ENCODE measurements around the gene PPP5C.

GRCh38 chr19:46381756-46382345, 35.0 kb downstream of the PPP5C start:
- TF ChIP-seq ZNF441 (CRISPR knock-in tag; IDR thresholded peaks at IDR 0.05; ENCODE audit: borderline replicate concordance) = no peak
- TF ChIP-seq KDM5B (CRISPR knock-in tag; IDR thresholded peaks at IDR 0.05; ENCODE audit: borderline replicate concordance) = no peak
- no peak for TF ChIP-seq PREB (CRISPR knock-in tag; IDR thresholded peaks at IDR 0.05)
- TF ChIP-seq MAX (IDR thresholded peaks at IDR 0.05) = no peak
- TF ChIP-seq, protein P1, sequence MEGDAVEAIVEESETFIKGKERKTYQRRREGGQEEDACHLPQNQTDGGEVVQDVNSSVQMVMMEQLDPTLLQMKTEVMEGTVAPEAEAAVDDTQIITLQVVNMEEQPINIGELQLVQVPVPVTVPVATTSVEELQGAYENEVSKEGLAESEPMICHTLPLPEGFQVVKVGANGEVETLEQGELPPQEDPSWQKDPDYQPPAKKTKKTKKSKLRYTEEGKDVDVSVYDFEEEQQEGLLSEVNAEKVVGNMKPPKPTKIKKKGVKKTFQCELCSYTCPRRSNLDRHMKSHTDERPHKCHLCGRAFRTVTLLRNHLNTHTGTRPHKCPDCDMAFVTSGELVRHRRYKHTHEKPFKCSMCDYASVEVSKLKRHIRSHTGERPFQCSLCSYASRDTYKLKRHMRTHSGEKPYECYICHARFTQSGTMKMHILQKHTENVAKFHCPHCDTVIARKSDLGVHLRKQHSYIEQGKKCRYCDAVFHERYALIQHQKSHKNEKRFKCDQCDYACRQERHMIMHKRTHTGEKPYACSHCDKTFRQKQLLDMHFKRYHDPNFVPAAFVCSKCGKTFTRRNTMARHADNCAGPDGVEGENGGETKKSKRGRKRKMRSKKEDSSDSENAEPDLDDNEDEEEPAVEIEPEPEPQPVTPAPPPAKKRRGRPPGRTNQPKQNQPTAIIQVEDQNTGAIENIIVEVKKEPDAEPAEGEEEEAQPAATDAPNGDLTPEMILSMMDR (CRISPR knock-in tag; IDR thresholded peaks at IDR 0.05) = no peak
- TF ChIP-seq KDM1A (CRISPR knock-in tag; IDR thresholded peaks at IDR 0.05) = no peak
- no peak for TF ChIP-seq SMAD3 (CRISPR knock-in tag; IDR thresholded peaks at IDR 0.05)
- TF ChIP-seq STAG1 (CRISPR knock-in tag; IDR thresholded peaks at IDR 0.05) = no peak
- no peak for TF ChIP-seq RXRA (CRISPR knock-in tag; IDR thresholded peaks at IDR 0.05)
- TF ChIP-seq MXD4 (CRISPR knock-in tag; IDR thresholded peaks at IDR 0.05) = no peak
- TF ChIP-seq POLR2AphosphoS5 (IDR thresholded peaks at IDR 0.05; ENCODE audit: low read depth, low read length) = no peak
- TF ChIP-seq, protein P2, sequence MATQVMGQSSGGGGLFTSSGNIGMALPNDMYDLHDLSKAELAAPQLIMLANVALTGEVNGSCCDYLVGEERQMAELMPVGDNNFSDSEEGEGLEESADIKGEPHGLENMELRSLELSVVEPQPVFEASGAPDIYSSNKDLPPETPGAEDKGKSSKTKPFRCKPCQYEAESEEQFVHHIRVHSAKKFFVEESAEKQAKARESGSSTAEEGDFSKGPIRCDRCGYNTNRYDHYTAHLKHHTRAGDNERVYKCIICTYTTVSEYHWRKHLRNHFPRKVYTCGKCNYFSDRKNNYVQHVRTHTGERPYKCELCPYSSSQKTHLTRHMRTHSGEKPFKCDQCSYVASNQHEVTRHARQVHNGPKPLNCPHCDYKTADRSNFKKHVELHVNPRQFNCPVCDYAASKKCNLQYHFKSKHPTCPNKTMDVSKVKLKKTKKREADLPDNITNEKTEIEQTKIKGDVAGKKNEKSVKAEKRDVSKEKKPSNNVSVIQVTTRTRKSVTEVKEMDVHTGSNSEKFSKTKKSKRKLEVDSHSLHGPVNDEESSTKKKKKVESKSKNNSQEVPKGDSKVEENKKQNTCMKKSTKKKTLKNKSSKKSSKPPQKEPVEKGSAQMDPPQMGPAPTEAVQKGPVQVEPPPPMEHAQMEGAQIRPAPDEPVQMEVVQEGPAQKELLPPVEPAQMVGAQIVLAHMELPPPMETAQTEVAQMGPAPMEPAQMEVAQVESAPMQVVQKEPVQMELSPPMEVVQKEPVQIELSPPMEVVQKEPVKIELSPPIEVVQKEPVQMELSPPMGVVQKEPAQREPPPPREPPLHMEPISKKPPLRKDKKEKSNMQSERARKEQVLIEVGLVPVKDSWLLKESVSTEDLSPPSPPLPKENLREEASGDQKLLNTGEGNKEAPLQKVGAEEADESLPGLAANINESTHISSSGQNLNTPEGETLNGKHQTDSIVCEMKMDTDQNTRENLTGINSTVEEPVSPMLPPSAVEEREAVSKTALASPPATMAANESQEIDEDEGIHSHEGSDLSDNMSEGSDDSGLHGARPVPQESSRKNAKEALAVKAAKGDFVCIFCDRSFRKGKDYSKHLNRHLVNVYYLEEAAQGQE (IDR thresholded peaks at IDR 0.05; ENCODE audit: borderline replicate concordance in 1 of 2, low read depth in 1 of 2, low read length in 2 of 2) = no peak
- TF ChIP-seq MTERF4 (CRISPR knock-in tag; IDR thresholded peaks at IDR 0.05) = no peak
- TF ChIP-seq ZNF44 (CRISPR knock-in tag; IDR thresholded peaks at IDR 0.05) = no peak
